ENCODE data around the gene ETS1. TPM values are rescaled to one million over a fixed set of nuclear protein-coding genes. Genes with fewer than 3 reads are reported as not detected.

Gene ETS1
- total RNA-seq, 6 experiments from 2014 or later, result 14.2 to 37.2 (median 23.3) TPM

DNA sequence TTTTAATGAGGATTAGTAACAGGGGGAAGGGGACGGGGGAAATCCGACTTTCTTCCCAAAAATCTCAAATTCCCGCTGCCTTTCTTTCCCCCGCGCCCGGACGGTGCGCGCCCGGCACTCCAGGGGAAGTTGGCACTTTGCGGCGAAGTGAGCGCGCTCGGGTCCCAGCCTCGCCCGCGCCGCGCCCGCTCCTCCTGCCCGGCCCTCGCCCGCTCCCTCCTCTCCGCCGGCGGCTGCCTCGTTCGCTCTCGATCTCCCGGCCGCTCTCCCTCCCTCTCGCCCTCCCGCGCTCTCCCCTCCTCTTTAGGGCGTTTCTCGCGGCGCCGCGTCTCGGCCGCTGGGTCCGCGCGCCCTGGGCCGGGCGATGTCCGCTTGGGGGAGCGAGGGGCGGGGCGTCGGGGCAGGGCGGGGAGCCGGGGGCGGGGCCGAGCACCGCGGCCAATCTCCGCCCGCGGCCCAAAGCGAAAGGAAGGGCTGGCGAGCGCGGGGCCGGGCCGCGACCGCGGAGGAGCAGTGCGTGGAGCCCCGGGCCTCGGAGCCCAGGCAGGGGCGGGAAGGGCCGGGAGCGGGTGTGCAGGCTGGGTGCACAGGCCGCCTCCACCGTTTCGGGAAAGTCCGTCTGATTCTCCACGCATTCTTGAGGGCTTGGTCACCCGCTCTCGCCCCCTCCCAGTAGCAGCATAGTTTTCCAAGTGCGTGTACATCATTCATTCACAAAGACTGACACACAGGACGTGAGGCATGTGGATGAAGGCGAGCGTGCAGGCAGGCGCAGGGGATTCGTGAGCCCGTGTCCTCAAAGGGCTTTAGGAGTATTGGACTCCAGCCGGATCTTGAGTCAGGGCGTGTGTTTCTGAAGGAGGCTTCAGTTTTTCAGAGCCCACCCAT is 65.1 kb downstream of the ETS1 start:
- DNase-seq, result peak; percentile 96 to 97 (median 97)
- TF ChIP-seq, protein P1, sequence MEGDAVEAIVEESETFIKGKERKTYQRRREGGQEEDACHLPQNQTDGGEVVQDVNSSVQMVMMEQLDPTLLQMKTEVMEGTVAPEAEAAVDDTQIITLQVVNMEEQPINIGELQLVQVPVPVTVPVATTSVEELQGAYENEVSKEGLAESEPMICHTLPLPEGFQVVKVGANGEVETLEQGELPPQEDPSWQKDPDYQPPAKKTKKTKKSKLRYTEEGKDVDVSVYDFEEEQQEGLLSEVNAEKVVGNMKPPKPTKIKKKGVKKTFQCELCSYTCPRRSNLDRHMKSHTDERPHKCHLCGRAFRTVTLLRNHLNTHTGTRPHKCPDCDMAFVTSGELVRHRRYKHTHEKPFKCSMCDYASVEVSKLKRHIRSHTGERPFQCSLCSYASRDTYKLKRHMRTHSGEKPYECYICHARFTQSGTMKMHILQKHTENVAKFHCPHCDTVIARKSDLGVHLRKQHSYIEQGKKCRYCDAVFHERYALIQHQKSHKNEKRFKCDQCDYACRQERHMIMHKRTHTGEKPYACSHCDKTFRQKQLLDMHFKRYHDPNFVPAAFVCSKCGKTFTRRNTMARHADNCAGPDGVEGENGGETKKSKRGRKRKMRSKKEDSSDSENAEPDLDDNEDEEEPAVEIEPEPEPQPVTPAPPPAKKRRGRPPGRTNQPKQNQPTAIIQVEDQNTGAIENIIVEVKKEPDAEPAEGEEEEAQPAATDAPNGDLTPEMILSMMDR (IDR thresholded peaks at IDR 0.05), result peak in 1 of 4 donors; percentile 15
- TF ChIP-seq POLR2A (IDR thresholded peaks at IDR 0.05), result peak; percentile 94
- H3K9me3 ChIP-seq, result no peaks in the 10 kb centered on the region
- H3K36me3 ChIP-seq, result no peaks in the 10 kb centered on the region
- intact Hi-C loops (cut with DNase I), result no loop called here
- under 1% methylated on average over 27 of the region's 93 CpGs for WGBS (ENCODE audit: insufficient coverage, low coverage, low lambda C conversion rate, missing lambda C conversion rate)
- no peaks in the 10 kb centered on the region for H3K27me3 ChIP-seq
- peaks cover 0 to 6% (median 0%) of the 10 kb centered on the region in 4 donors for H3K4me1 ChIP-seq
- peak overlapping the region; percentile 59 to 67 (median 66) for H3K4me3 ChIP-seq
- H3K27ac ChIP-seq, result peak overlapping the region; percentile 81 to 93 (median 87)
- ATAC-seq, result peak; percentile 91 to 98 (median 96)

DNA sequence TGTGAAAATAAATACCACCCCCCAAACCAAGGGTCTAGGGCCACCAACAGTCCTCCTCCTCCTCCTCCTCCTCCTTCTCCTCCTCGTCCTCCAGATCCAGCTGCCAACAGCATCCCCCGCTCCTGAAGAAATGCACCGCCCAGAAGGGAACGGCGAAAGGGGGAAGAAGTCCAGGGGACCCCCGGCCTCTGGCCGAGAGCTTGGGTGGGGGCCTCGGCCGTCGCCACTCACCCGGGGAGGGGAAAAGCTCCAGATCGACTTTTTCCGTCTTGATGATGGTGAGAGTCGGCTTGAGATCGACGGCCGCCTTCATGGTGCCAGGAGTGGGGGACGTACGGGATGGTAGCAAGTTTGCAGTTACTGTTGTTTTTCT is 65.7 kb downstream of the ETS1 start:
- DNase-seq, result peak; percentile 38 to 64 (median 52)
- Histone ChIP-seq H3K4me1 (peaks cover 0 to 6% (median 0%) of the 10 kb centered on the region in 4 donors), H3K27ac (peak overlapping the region; percentile 81 to 93 (median 87)), H3K27me3 (no peaks in the 10 kb centered on the region), H3K4me3 (peak overlapping the region; percentile 59 to 67 (median 66)), H3K9me3 (no peaks in the 10 kb centered on the region), H3K36me3 (no peaks in the 10 kb centered on the region)
- 0% methylated on average over 8 of the region's 19 CpGs for WGBS (ENCODE audit: insufficient coverage, low coverage, low lambda C conversion rate, missing lambda C conversion rate)
- intact Hi-C loops (cut with DNase I), result no loop called here
- peak in 1 of 4 donors; percentile 0 for ATAC-seq
- no peak for TF ChIP-seq POLR2A (IDR thresholded peaks at IDR 0.05)
- TF ChIP-seq, protein P1 (IDR thresholded peaks at IDR 0.05), result no peak

DNA sequence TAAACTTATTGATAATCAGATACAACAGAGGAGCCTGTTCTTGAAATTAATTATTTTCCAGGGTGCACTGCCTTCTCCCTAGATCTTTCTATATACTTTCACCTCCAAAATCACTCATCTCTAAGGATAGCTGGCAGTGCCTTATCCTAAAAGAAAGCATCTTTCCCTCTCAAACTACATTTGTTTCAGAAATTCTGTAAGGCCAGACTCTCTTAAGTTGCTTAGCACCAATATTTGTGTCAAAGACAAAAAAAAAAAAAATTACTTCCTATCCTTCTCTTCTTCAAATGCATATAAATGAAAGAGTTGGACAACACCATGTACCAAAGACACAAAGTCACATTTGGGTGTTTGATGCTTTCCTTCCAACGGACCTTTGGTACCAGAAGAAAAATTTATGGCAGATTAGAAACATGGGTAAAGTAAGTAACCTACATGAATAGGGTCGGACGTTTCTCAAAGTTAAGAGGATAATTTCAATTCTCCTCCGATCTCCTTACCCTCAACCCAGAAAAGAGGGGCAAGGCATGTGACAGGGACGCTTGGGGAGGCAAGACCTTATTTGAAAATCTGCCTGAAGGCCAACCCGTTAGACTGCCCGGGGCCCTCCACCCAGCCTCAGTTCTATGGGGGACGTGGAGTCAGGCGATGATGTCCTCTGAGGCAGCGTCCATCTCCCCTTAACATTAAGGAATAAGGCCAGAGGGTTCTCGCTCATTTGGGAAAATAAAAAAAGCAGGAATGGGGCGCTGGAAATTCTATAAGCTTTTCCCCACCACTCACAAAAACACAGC is 66.3 kb downstream of the ETS1 start:
- no peak for ATAC-seq
- peak in 1 of 3 donors; percentile 54 for DNase-seq
- 24% methylated on average over 5 of the region's 12 CpGs for WGBS (ENCODE audit: insufficient coverage, low coverage, low lambda C conversion rate, missing lambda C conversion rate)
- H3K4me3 ChIP-seq, result peak overlapping the region; percentile 59 to 67 (median 66)
- H3K27ac ChIP-seq, result peak overlapping the region; percentile 81 to 93 (median 87)
- no peak for TF ChIP-seq POLR2A (IDR thresholded peaks at IDR 0.05)
- TF ChIP-seq, protein P1 (IDR thresholded peaks at IDR 0.05), result no peak
- intact Hi-C loops (cut with DNase I), result no loop called here
- no peaks in the 10 kb centered on the region for H3K27me3 ChIP-seq
- no peaks in the 10 kb centered on the region for H3K36me3 ChIP-seq
- H3K4me1 ChIP-seq, result peaks cover 0 to 6% (median 0%) of the 10 kb centered on the region in 4 donors
- no peaks in the 10 kb centered on the region for H3K9me3 ChIP-seq

DNA sequence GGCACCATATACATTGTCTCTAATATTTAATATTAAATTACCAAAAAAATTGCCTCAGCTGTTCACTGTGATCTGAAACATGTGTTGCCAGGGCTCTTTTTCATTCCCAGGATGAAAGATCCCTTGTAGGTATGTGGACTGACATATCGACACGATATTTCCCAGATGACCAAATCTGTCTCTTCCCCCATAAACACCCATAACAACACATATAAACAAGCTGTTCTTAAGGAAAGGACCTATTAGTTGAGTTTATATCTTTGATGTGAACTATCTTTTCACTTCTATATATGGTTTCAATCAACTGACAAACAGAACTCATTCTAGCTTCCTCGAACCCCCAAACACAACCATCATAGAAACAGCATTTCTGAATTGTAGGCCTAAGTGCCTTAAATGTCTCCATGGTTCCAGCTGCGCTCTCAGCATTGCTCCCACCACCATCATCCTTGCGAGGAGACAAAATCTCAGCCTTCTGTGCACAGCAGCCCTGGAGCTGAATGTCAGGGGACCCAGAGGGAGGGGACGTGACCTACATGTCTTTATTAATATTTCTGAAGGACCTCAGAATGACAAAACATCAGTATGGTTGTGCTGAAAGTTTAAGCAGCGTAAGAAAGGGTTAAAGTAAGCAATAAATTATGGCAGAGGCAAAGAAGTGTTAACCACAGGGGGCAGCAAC is 67.0 kb downstream of the ETS1 start:
- no peak for DNase-seq
- TF ChIP-seq POLR2A (IDR thresholded peaks at IDR 0.05), result no peak
- TF ChIP-seq, protein P1 (IDR thresholded peaks at IDR 0.05), result no peak
- intact Hi-C loops (cut with DNase I), result no loop called here
- Histone ChIP-seq H3K4me3 (peak overlapping the region; percentile 59 to 67 (median 66)), H3K4me1 (peaks cover 0 to 6% (median 0%) of the 10 kb centered on the region in 4 donors), H3K9me3 (no peaks in the 10 kb centered on the region), H3K27me3 (no peaks in the 10 kb centered on the region), H3K36me3 (no peaks in the 10 kb centered on the region), H3K27ac (peak overlapping the region; percentile 81 to 93 (median 87))
- WGBS (ENCODE audit: insufficient coverage, low coverage, low lambda C conversion rate, missing lambda C conversion rate), result 64% methylated on average over 7 of the region's 7 CpGs
- no peak for ATAC-seq
